GM18909 (cell line): ENCODE measurements around the gene DRC7.
"Not testable (repeated sequence)": the region's sequence is repeated elsewhere in the genome, so short reads cannot be mapped to it uniquely, and the experiment has no call there.

Experiments
- ATAC-seq: cut with Tn5 transposase; IDR thresholded peaks from one replicate; pipeline ENCODE4 v1.9.1; 2021; ENCODE audit warnings: mild to moderate bottlenecking; ENCODE audit not compliant: unreplicated experiment, poor library complexity

The DRC7 gene

DNA sequence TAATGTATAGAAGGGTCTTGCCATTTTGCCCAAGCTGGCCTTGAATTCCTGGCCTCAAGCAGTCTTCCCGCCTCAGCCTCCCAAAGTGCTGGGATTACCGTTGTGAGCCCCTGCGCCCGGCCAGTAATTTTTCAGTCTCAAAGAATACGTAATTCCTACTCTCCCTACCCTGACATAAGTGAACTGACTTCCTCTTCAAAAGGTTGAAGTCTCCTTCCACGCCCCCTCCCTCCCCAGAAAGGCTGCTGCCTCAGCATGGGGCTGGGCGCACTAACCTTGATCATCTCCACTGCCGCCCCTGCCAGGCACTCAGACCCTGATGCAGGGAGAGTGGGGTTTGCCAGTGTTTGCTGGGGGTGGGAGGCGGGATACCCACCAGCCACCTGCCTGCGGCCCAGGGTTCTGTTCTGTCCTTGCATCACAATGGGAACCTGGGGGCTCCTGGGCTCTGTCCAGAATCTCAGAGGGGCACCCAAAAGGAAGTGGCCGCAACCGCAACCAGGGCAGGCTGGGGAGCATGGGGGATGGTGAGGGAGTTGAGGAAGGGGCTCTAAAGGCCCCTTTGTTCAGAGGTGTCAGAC, 80.2 kb downstream of the DRC7 start:
- ATAC-seq, result no peak

DNA sequence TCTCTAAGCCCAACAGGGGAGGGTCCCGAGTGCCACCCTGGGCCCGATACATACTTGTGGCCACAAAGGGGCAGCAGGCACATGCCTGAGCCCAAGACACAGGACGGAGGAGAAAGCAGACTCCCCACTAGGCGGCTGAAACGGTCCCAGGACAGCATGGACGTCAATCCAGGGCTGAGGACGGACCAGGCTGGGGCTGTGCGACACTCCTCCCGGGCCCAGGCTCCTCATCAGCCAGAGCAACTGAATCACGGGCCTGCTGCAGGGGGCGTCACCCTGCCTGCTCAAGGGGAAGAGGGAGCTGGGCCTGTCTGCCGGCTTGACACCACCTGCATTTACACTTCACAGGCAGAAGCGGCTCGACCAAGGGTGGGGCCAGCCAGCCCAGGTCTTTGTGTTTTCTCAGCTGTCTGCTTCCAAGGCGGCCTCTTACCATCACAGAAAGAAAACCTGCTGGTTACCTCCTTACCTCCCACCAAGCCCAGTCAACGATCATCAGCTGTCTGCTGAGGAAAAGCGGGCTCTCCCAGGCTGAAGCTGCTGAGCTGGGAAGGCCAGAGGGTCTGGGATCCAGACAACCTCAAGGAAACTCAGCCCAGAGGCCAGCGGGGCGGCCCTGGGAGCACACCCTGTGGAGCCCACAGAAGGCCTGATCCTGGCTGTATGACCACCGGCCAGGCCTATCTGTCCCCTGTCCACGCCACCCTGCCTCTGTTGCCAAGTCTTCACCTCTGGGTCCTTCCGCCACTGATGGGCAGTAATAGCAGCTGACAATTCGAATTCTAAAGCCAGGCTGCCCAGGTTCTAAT, 81.3 kb downstream of the DRC7 start:
- ATAC-seq, result no peak

DNA sequence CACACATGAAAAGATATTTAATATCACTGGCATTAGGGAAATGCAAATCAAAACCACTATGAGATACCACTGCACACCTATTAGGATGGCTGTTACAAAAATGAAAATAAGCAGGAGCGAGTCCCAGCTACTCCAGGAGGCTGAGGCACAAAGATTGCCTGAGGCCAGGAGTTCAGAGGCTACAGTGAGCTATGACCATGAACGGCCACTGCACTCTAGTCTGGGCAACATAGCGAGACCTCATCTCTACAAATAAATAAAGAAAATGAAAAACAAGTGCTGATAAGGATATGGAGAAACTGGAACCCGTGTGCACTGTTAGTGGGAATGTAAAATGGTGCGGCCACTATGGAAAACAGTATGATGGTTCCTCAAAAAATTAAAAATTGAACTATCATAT, 84.1 kb downstream of the DRC7 start:
- ATAC-seq, result no peak

DNA sequence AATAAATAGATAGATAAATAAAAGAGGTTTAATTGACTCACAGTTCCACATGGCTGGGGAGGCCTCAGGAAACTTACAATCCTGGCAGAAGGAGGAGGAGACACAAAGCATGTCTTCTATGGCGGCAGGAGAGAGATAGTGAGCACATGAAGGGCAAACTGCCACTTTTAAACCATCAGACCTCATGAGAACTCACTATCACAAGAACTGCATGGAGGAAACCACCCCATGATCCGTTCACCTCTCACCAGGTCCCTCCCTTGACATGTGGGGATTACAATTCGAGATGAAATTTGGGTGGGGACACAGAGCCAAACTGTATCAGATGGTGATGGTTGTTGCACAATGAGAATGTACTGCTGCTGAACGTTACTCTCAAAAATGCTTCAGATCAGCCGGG, 85.2 kb downstream of the DRC7 start:
- not testable (repeated sequence) for ATAC-seq

DNA sequence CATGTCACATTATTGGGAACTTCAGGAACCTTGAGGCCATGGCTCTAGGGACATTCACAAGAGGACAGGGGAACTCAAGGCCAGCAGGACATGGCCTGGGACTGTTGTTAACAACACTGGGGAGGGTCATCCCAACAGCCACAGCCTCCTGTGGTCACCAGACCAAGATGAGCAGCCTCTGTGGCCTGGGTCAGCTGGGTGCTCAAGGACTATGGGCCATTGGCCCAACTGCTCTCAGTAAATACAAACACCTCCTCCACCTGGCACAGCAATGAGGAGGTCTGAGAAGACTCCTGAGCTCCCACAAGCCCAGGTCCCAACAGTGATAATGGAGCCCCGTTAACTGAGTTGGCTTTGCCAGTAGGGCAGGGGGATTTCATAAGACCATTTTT, 86.7 kb downstream of the DRC7 start:
- ATAC-seq, result no peak
